SH-SY5Y (cell line): ENCODE results near the gene IFI35.

Experiments
- GATA2 ChIP-seq: IDR thresholded peaks from 2 replicates; pipeline ENCODE4 v1.6.1; 2011; ENCODE audit warnings: mild to moderate bottlenecking, low read depth, low read length
- GATA3 ChIP-seq: IDR thresholded peaks from 2 replicates; pipeline ENCODE4 v1.6.1; 2011; ENCODE audit warnings: low read depth, mild to moderate bottlenecking, low read length, moderate library complexity

IFI35 gene

DNA sequence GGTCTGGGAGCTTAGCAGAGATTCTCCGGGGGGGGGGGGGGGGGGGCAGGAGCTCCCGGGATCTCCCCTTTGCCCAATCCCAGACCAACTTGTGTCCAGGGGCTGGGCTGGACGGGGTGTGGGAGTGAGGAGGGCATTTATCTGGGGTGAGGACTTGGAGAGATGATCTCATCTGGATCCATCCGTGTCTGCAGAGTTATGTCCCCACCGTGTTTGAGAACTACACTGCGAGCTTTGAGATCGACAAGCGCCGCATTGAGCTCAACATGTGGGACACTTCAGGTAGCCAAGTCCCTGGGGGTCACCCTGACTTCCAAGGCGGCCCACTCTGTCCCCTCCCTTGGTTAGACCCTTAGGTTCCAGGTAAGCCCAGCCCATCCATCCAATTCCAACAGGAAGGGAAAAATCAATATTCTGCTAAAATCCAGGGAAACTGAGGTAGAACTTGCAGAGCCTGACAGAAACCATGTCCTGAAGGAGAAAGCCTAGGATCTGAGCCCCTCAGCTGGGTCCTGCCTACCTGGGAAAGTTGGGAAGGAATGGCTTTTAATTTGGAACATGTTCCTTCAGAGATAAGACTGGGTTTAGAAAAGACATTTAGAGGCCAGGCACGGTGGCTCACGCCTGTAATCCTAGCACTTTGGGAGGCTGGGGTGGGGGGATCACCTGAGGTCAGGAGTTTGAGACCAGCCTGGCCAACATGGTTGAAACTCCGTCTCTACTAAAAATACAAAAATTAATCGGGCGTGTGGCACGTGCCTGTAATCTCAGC lies 19.4 kb downstream of the IFI35 start:
- TF ChIP-seq GATA3 = no peak
- TF ChIP-seq GATA2 = no peak

DNA sequence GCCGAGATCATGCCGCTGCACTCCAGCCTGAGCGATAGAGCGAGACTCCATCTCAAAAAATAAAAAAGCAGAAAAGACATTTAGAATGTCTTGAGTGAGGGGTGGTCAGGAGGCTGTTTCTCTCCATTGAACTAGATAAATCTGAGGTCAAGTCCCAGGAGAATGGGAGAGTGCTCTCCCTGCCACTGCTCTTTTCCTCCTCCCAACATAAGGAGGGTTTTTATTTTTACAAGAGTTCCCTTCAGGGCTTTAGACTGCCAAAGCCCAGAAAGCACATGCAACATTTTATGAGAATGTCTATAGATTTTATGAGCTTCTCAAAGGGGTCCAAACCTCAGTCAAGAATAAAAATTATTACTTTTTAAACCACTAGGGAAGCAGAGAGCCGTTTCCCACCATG lies 20.0 kb downstream of the IFI35 start:
- no peak for TF ChIP-seq GATA3

DNA sequence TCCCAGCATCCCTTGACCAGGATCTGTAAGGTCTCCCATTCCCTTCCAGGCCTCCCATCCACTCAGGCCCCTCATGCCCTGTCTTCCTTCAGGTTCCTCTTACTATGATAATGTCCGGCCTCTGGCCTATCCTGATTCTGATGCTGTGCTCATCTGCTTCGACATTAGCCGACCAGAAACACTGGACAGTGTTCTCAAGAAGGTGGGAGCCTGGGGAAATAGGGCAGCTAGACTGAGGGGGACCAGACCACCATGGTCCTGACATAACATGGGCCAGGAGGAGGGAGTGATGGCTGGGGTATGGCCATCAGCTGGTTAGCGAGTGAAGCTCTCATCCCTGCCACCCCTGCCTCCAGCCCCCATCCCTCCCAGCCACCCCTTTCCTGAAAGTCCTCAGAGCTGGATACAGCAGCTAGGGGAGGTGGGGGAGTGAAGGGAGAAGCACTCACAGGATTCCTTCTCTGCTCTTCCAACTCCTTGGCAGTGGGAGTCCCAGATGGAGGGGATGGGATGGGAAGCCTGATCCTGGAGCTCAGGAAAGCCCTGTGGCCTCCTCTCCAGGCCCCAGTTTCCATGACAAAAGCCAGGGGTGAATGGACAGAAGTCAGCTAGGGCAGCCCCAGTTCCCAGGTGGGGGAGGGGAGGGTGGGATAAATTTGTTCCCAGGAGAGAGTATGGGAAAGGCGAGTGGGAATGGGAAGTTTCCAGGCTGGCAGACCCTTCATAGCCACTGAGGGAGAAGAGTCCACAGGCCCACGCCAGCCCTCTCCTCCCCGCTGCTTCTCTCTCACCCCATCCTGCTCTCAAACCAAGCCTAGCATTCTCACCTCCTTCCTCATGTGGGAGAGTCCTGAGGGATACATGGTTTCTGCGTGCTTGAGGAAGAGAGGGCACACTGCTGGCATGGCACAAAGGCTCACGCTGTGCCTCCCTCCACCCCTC lies 20.8 kb downstream of the IFI35 start:
- TF ChIP-seq GATA3 = no peak

DNA sequence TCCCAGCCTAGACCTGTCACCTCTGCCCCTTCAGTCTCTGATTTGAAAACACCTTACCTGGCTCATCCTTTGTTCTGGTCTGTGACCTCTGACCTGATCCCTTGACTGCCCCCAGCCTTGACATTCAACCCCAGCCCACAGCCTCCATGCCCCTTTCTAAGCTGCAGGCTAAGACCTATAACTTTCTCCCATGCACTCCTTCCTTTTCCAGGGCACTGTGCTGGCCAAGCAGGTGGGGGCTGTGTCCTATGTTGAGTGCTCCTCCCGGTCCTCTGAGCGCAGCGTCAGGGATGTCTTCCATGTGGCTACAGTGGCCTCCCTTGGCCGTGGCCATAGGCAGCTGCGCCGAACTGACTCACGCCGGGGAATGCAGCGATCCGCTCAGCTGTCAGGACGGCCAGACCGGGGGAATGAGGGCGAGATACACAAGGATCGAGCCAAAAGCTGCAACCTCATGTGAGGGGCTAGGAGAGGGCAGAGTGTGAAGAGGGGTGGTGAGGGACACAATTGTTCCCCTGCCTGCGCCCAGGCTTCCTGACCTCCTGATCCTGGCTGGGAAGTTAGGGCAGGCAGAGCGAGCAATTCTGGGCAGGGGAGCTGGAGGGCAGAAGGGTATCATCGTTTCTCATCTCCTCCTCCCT lies 21.8 kb downstream of the IFI35 start:
- TF ChIP-seq GATA2 = no peak
- no peak for TF ChIP-seq GATA3

DNA sequence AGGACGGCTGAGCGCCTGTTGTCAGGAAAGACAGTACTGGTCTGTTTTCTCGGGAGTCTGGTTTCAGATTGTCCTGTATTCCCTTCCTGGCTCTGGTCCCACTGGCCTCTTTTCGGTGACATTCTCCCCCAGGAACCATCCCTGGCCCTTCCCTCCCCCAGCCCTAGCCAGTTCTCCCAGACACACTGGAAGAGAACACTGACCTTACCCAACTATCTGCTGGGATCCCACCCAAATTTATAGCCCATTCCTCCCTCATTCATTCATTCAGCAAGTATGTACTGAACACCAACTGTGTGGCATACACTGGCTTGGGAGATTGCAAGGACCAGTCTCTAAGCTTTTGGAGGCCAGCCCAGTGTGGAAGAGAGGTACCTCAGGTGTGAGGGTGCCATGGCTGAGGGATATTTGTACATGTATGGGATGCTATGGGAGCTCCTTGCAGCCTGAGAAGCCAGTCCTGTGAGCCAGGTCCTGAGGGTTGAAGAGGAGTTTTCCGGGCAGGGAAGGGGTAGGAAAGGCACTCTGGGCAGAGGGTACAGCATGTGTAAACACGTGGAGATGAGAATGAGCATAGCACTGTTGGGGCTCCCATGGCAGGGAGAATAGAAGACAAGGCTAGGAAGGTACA lies 23.7 kb downstream of the IFI35 start:
- no peak for TF ChIP-seq GATA3
- no peak for TF ChIP-seq GATA2

DNA sequence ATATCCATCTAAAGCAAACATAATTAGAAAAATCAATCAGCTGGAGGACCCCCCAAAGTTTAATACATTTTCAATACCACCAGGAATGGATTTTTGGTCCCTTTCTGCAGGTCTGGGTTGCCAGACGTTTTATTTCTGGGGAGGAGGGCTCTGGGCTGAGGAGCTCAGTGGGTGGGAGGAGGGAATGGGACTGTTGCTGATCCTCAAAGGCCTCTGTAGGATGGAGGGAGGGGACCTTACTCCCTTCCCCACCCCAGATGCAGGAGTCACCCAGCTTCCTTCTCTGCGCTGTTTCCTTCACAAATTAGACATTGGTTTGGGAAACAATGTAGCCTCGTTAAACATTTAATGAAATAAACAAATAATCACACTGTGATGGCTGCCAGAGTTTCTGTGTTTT lies 25.1 kb downstream of the IFI35 start:
- TF ChIP-seq GATA2 (no peak), GATA3 (no peak)

DNA sequence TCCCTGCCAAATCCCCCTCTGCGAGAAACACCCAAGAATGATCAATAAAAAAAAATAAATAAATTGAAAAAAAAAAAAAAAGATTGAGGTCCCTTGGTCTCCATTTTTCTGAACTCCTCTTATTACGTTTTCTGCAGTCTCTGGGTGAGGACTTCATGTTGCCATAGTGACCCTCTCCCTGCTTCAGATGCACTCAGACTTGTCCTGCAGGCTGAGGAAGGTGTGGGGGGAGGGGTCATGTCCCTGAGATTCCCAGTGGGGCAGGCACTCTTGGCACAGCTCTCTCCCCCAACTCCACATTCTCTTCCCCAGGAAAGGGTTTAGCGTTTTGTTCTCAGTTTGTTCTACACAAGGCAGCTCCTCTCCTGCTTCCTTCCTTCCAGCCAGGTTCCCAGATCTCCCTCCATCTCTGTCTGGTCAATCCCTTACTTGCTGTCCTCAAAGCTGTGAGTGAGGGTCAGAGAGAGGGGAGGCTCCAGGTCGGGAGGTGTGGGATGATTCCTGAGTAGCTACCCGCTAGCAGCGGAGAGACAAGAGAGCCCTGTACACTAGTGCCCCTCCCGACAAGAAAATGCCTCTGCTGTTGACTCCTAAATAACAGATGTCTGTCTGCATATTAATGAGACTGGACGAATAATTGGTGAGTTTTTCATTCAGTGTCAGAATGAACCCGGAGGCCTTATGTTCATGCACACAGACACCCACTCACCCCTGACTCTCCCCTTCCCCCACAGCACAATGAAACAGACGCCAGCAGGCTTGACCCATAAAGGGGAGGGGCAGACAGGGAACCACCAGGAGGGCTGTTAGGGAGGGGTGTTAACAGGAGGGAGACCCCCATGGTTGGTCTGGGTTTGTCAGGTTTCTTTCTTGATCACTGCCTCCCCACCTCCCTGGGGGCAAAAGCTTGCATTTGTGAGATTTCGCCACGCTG lies 27.6 kb downstream of the IFI35 start:
- TF ChIP-seq GATA3 (no peak), GATA2 (peak; percentile 20; the same call in 1 of the 2 replicates)

DNA sequence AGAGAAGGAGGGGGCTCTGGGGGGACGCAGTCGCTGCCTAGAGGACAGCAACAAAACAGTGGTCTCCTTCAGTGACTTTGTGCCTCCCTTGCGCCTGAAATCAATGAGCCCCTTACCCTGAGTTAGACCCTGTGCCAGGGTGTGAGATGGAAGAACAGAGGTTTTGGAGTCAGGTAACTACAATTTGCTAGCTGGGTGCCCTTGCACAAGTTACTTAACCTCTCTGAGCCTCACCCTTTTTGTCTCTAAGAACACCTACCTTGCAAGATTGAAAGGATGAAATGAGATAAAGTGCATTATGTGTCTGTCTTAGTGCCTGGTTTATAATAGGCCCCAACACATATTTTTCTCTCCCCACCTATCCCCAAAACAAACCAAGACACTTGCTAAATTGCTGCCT lies 28.3 kb downstream of the IFI35 start:
- TF ChIP-seq GATA2 (no peak), GATA3 (no peak)

DNA sequence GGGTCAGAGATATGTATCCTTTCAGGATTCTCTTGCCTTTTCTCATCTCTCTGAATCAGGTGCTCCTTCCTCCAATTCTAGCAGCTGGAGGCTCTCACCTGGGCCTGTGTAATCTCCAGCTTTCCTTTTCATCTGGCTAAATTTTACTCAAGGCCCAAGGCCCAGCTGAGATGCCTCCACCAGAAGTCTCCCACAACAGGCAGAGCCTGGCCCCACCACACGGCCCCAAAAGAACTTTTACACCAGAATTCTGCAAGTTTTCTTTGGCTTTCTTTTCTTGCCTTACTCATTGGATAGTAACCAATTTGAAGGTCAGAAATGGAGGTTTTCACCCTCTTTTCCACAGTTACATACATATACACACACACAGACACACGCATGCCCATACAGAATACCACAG lies 33.1 kb downstream of the IFI35 start:
- TF ChIP-seq GATA3 = no peak
- no peak for TF ChIP-seq GATA2

DNA sequence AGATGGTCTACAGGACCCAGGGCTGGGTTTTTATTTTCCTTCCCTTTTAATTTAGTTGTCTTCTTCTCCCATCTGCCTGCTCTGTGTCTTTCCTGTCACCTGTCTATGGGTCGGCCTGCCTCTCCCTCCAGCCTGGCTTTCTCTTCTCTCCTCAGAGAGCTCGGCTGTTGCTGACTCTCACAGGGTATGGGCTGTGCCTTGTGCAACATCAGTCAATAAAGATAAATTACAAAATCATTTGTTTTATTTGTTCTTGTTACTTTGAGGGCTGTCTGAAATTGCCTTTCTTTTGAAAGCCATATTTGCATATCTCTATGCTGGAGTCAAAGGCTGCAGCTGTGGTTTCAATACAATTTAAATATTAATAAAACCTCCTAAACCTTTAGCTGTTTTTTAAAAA lies 34.1 kb downstream of the IFI35 start:
- TF ChIP-seq GATA2 (no peak), GATA3 (no peak)

DNA sequence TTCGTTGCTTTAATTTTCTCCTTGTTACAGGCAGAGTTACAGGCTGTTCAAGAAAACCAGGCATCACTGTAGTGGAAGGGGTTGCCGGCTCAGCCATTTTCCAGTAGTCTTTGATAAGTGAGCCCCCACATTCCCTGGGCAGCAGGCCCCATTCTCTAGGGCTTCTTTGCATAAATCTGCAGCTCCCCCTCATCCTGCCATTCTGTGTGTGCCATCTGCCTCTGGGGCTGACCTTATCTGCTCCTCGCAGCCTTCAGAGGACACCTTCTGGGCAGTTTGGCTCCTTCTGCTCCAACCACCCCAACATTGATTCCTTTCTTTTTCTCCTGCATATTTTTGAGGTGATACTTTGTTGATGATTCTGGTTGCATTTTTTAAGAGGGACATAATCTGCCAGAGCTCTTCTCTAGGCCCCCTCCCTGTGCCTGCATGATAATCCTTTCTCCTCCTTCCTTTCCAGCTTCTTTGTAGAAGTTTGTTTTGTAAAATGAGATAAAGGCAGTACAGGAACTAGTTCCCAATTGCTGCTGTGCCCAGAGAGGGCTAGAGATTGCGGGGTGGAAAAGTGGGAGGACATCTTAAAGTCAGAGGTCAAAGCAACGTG lies 35.5 kb downstream of the IFI35 start:
- TF ChIP-seq GATA2 (no peak), GATA3 (no peak)

DNA sequence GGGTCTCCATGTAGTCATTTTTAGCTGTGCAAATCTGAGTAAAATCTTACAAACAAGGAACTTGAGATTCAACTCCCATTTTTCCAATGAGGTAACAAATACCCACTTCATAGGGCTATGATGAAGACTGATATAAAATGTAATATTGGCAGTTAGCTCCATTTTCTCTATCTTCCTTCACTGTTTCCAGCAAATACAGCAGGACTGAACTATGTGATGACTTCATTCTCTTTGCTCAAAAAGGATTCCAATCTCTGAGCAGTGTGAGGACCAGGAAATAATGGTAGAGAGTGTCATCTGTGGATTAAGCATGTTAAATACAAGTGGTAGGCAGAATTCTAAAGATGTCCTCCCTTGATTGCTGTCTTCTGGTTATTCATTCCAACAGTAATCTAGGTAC lies 36.7 kb downstream of the IFI35 start:
- TF ChIP-seq GATA3 (no peak), GATA2 (no peak)

DNA sequence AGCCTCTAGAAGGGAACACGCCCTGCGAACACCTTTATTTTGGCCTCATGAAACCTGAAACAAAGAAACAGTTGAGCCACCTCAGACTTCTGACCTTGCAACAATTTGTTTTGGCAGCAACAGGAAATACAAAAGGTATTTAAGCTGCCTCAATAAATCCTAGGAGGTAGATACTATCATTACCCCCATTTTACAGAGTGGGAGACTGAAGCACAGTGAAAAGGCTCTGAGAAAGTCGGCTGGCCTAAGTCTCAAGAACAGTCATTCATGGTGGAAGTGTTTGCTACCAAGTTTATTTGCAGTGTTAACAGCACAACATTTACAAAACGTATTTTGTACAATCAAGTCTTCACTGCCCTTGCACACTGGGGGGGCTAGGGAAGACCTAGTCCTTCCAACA lies 37.4 kb downstream of the IFI35 start:
- TF ChIP-seq GATA3 = no peak
- TF ChIP-seq GATA2 = no peak
